Measurements from ENCODE around the gene OTX2. TPM values are rescaled to one million over a fixed set of nuclear protein-coding genes. Genes with fewer than 3 reads are reported as not detected.

Gene OTX2
- polyA plus RNA-seq, 1 of the 3 experiments (the other 2 are of a cell fraction) = not detected

- no peaks in the 10 kb centered on the region for H3K9me2 ChIP-seq
- no peak overlapping the region for H3K9ac ChIP-seq
- ChIA-PET CTCF (no interaction called here), POLR2A (no interaction called here)
- H3K9me3 ChIP-seq = no peaks in the 10 kb centered on the region
- 27% methylated on average over 61 of the region's 63 CpGs for WGBS (ENCODE audit: low lambda C conversion rate)
- H3F3A ChIP-seq (replicated peaks; ENCODE audit: insufficient read depth) = peaks cover 5% of the 10 kb centered on the region
- no peaks in the 10 kb centered on the region for H3K79me2 ChIP-seq (ENCODE audit: insufficient read depth)
- TF ChIP-seq CTCF (IDR thresholded peaks at IDR 0.05) = no peak
- TF ChIP-seq FOXM1 (IDR thresholded peaks at IDR 0.05; ENCODE audit: low read depth) = no peak
- no peak for TF ChIP-seq TEAD4 (IDR thresholded peaks at IDR 0.05; ENCODE audit: borderline replicate concordance, insufficient read depth)
- TF ChIP-seq ZBTB33 (IDR thresholded peaks at IDR 0.05; ENCODE audit: borderline replicate concordance, low read depth) = no peak
- H3K27me3 ChIP-seq (ENCODE audit: insufficient read depth) = peaks cover 92% of the 10 kb centered on the region
- H3K4me2 ChIP-seq = no peak overlapping the region
- H3K4me3 ChIP-seq (ENCODE audit: low read depth in 2 of 2, low read length in 1 of 2) = no peak overlapping the region
- no peak overlapping the region for H2AFZ ChIP-seq (ENCODE audit: low read depth)
- no peaks in the 10 kb centered on the region for H3K4me1 ChIP-seq (ENCODE audit: control insufficient read depth in 1 of 2, insufficient read depth in 2 of 2, low read depth in 1 of 2, low read length in 1 of 2)
- no peak overlapping the region for H3K27ac ChIP-seq (ENCODE audit: low read depth in 2 of 2, low read length in 1 of 2)
- H3K36me3 ChIP-seq (replicated peaks in 1 of 2; ENCODE audit: control insufficient read depth in 1 of 2, insufficient read depth in 2 of 2, low read length in 1 of 2) = no peaks in the 10 kb centered on the region
- no peak for DNase-seq
- no peaks in the 10 kb centered on the region for H4K20me1 ChIP-seq (ENCODE audit: insufficient read depth)
Observed at GRCh38 chr14:56809270-56810146, 771 bp downstream of the OTX2 start.

- Histone ChIP-seq H3K4me3 (ENCODE audit: low read depth in 2 of 2, low read length in 1 of 2) (0 out of 4 replicates have a peak overlapping the region, but pooled peaks of 1 of the 2 experiments have one; percentile 19), H3K9me3 (no peaks in the 10 kb centered on the region), H3K4me2 (peak overlapping the region; percentile 50; the same call in 1 of the 2 replicates), H3K27ac (ENCODE audit: low read depth in 2 of 2, low read length in 1 of 2) (no peak overlapping the region), H3K4me1 (ENCODE audit: control insufficient read depth in 1 of 2, insufficient read depth in 2 of 2, low read depth in 1 of 2, low read length in 1 of 2) (no peaks in the 10 kb centered on the region), H3K79me2 (ENCODE audit: insufficient read depth) (no peaks in the 10 kb centered on the region), H3F3A (replicated peaks; ENCODE audit: insufficient read depth) (peaks cover 5% of the 10 kb centered on the region), H3K36me3 (replicated peaks in 1 of 2; ENCODE audit: control insufficient read depth in 1 of 2, insufficient read depth in 2 of 2, low read length in 1 of 2) (no peaks in the 10 kb centered on the region), H4K20me1 (ENCODE audit: insufficient read depth) (no peaks in the 10 kb centered on the region), H2AFZ (ENCODE audit: low read depth) (peak overlapping the region; percentile 65; the same call in 1 of the 2 replicates), H3K27me3 (ENCODE audit: insufficient read depth) (peaks cover 95% of the 10 kb centered on the region), H3K9ac (no peak overlapping the region), H3K9me2 (no peaks in the 10 kb centered on the region)
- ChIA-PET CTCF (no interaction called here), POLR2A (no interaction called here)
- WGBS (ENCODE audit: low lambda C conversion rate) = 23% methylated on average over 31 of the region's 71 CpGs
- no peak for DNase-seq
- TF ChIP-seq TAF1 (IDR thresholded peaks at IDR 0.05; ENCODE audit: borderline replicate concordance, low read depth, low read length) (no peak), EZH2phosphoT487 (IDR thresholded peaks at IDR 0.05; ENCODE audit: borderline replicate concordance, low read depth) (peak; percentile 79; the same call in 1 of the 2 replicates)
Observed at GRCh38 chr14:56808383-56809269, 1.7 kb downstream of the OTX2 start.
